ENCODE measurements around the gene SH3GLB1. TPM values are rescaled to one million over a fixed set of nuclear protein-coding genes. Genes with fewer than 3 reads are reported as not detected.

Gene SH3GLB1
- polyA plus RNA-seq, 2 of the 4 experiments (the other 2 are of a cell fraction) = 22.2 to 33.9 TPM

DNA sequence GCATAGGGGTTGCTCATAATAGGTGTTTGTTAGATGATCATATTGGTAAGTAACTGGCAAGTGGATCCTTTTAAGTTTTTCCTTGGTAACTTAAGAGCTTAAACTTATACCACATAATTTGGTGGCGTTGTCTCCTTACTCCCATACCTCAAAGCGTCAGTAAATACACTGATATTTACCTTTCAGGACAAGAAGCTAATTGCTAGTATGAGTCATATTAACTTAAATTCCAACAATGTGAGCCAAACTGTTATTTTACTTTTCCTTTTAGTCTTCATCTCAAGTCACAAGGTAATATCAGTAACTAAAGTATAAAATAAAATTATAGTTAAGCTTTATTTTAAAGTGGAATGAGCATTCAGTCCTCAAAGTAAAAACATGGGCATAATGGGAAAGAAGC is 9.0 kb upstream of the SH3GLB1 start:
- POLR2A ChIA-PET = interaction anchor here (1.3 kb wide), 1 partner anchor 9 kb away, joined by 7 read pairs; the partner anchor contains the start of gene SH3GLB1
- DNase-seq (ENCODE audit: low read depth in 1 of 2, low spot score in 1 of 2) (no peak), FAIRE-seq (no peak), ATAC-seq (no peak)
- CTCF ChIA-PET = interaction anchor here (3.4 kb wide), 1 partner anchor 9 kb away, joined by 15 read pairs; the partner anchor contains the start of gene SH3GLB1
- Histone ChIP-seq H3K9me3 (no peaks in the 10 kb centered on the region), H3K4me1 (peaks cover 10% of the 10 kb centered on the region; the same call in 2 of the 3 replicates), H3K27ac (no peak overlapping the region), H3K4me2 (peak overlapping the region; percentile 26), H3K4me3 (no peak overlapping the region)
- TF ChIP-seq POLR2A (IDR thresholded peaks at IDR 0.05; ENCODE audit: low read length) (no peak), TFCP2L1 (CRISPR knock-in tag; IDR thresholded peaks at IDR 0.05) (no peak), EP300 (IDR thresholded peaks at IDR 0.05) (no peak), MAZ (IDR thresholded peaks at IDR 0.05; ENCODE audit: borderline replicate concordance, low read depth, low read length) (no peak), FOSL2 (IDR thresholded peaks at IDR 0.05) (no peak), FOSL2 (CRISPR knock-in tag; IDR thresholded peaks at IDR 0.05) (peak; percentile 25; the same call in 1 of the 2 replicates), GATA3 (IDR thresholded peaks at IDR 0.05; ENCODE audit: borderline replicate concordance) (no peak), HOXB13 (CRISPR knock-in tag; IDR thresholded peaks at IDR 0.05; ENCODE audit: low read depth) (no peak), ZFP36 (IDR thresholded peaks at IDR 0.05; ENCODE audit: borderline replicate concordance, partially characterized antibody) (no peak), RAD21 (conservative IDR thresholded peaks at IDR 0.05 in 1 of 2, IDR thresholded peaks at IDR 0.05 in 1 of 2) (no peak)
- WGBS (ENCODE audit: missing lambda C conversion rate) = 2% methylated on average over 2 of the region's 2 CpGs

- TF ChIP-seq ZC3H11A (IDR thresholded peaks at IDR 0.05) = no peak
- POLR2A ChIA-PET = no interaction called here
- H3K27ac ChIP-seq = no peak overlapping the region
- CTCF ChIA-PET = interaction anchor here (3.4 kb wide), 1 partner anchor 8 kb away, joined by 15 read pairs; the partner anchor contains the start of gene SH3GLB1
- ATAC-seq (no peak), FAIRE-seq (no peak), DNase-seq (ENCODE audit: low read depth in 1 of 2, low spot score in 1 of 2) (no peak)
- no peaks in the 10 kb centered on the region for H3K9me3 ChIP-seq
- 67% methylated on average over 1 of the region's 1 CpG for WGBS (ENCODE audit: missing lambda C conversion rate)
- no peak overlapping the region for H3K4me3 ChIP-seq
- peaks cover 10% of the 10 kb centered on the region; the same call in 2 of the 3 replicates for H3K4me1 ChIP-seq
- H3K4me2 ChIP-seq = no peak overlapping the region
Observed at GRCh38 chr1:86696522-86696921, 7.9 kb upstream of the SH3GLB1 start.

- Histone ChIP-seq H3K4me1 (peaks cover 10% of the 10 kb centered on the region; the same call in 2 of the 3 replicates), H3K27ac (no peak overlapping the region), H3K4me3 (no peak overlapping the region), H3K9me3 (no peaks in the 10 kb centered on the region), H3K4me2 (no peak overlapping the region)
- no peak for ATAC-seq
- TF ChIP-seq RFX5 (IDR thresholded peaks at IDR 0.05) = no peak
- no peak for TF ChIP-seq MAZ (IDR thresholded peaks at IDR 0.05; ENCODE audit: borderline replicate concordance, low read depth, low read length)
- TF ChIP-seq POLR2AphosphoS2 (conservative IDR thresholded peaks at IDR 0.05; ENCODE audit: low read length) = no peak
- no peak for TF ChIP-seq CTCF (IDR thresholded peaks at IDR 0.05)
- no peak for TF ChIP-seq RARB (CRISPR knock-in tag; IDR thresholded peaks at IDR 0.05)
- no peak for TF ChIP-seq HOXA7 (CRISPR knock-in tag; IDR thresholded peaks at IDR 0.05)
- no peak for TF ChIP-seq POLR2A (IDR thresholded peaks at IDR 0.05; ENCODE audit: low read length)
- no peak for TF ChIP-seq HEYL (CRISPR knock-in tag; IDR thresholded peaks at IDR 0.05)
- no peak for TF ChIP-seq BHLHE40 (IDR thresholded peaks at IDR 0.05; ENCODE audit: low read depth, low read length)
- TF ChIP-seq SREBF2 (IDR thresholded peaks at IDR 0.05) = no peak
- no peak for TF ChIP-seq RAD21 (conservative IDR thresholded peaks at IDR 0.05 in 1 of 2, IDR thresholded peaks at IDR 0.05 in 1 of 2)
- no peak for TF ChIP-seq ZSCAN20 (CRISPR knock-in tag; IDR thresholded peaks at IDR 0.05)
- no peak for TF ChIP-seq NPAS2 (CRISPR knock-in tag; IDR thresholded peaks at IDR 0.05; ENCODE audit: borderline replicate concordance)
- no peak for TF ChIP-seq JUNB (IDR thresholded peaks at IDR 0.05)
- no peak for TF ChIP-seq FOXS1 (CRISPR knock-in tag; IDR thresholded peaks at IDR 0.05)
- no peak for TF ChIP-seq CEBPB (IDR thresholded peaks at IDR 0.05)
- TF ChIP-seq NR3C1 (IDR thresholded peaks at IDR 0.05) = no peak
- TF ChIP-seq, protein P1, sequence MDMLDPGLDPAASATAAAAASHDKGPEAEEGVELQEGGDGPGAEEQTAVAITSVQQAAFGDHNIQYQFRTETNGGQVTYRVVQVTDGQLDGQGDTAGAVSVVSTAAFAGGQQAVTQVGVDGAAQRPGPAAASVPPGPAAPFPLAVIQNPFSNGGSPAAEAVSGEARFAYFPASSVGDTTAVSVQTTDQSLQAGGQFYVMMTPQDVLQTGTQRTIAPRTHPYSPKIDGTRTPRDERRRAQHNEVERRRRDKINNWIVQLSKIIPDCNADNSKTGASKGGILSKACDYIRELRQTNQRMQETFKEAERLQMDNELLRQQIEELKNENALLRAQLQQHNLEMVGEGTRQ (IDR thresholded peaks at IDR 0.05) = no peak
- no peak for TF ChIP-seq EHF (CRISPR knock-in tag; IDR thresholded peaks at IDR 0.05)
- no peak for DNase-seq (ENCODE audit: low read depth in 1 of 2, low spot score in 1 of 2)
- POLR2A ChIA-PET = no interaction called here
- WGBS (ENCODE audit: missing lambda C conversion rate) = 43% methylated on average over 2 of the region's 2 CpGs
- CTCF ChIA-PET = no interaction called here
- FAIRE-seq = no peak
Observed at GRCh38 chr1:86699186-86699585, 5.2 kb upstream of the SH3GLB1 start.

All from A549 (cell line).